ENCODE results near the gene AMFR.

GRCh38 chr16:56357241-56357764 lies 68.0 kb downstream of the AMFR start:
- TF ChIP-seq SPI1 (IDR thresholded peaks at IDR 0.05; ENCODE audit: borderline replicate concordance, insufficient read depth, low read depth, low read length) = no peak
- no peak for TF ChIP-seq EZH2 (IDR thresholded peaks at IDR 0.05; ENCODE audit: borderline replicate concordance, control insufficient read depth, low read depth, low read length)
- TF ChIP-seq CTCF (IDR thresholded peaks at IDR 0.05 in 2 of 3, conservative IDR thresholded peaks at IDR 0.05 in 1 of 3; ENCODE audit: control insufficient read depth in 2 of 3, extremely low read depth in 1 of 3, insufficient read depth in 1 of 3, low read depth in 3 of 3, low read length in 3 of 3) = no peak
- no peak for TF ChIP-seq ETV6 (conservative IDR thresholded peaks at IDR 0.05 in 1 of 2, IDR thresholded peaks at IDR 0.05 in 1 of 2; ENCODE audit: borderline replicate concordance in 1 of 2, low read depth in 1 of 2)
- TF ChIP-seq ZNF687 (IDR thresholded peaks at IDR 0.05) = no peak
- TF ChIP-seq CBFB (IDR thresholded peaks at IDR 0.05; ENCODE audit: low read depth) = no peak
- no peak for TF ChIP-seq SIN3A (IDR thresholded peaks at IDR 0.05; ENCODE audit: low read depth, low read length)
- TF ChIP-seq GABPA (IDR thresholded peaks at IDR 0.05; ENCODE audit: low read depth) = no peak
- TF ChIP-seq SUPT20H (IDR thresholded peaks at IDR 0.05; ENCODE audit: borderline replicate concordance, control insufficient read depth, low read depth, low read length) = no peak
- TF ChIP-seq ATF2 (IDR thresholded peaks at IDR 0.05; ENCODE audit: low read length) = no peak
- no peak for TF ChIP-seq FOS (IDR thresholded peaks at IDR 0.05; ENCODE audit: borderline replicate concordance, extremely low read depth, insufficient read length)

Measured in GM12878 (cell line).